ENCODE measurements around the gene DBH. TPM values are rescaled to one million over a fixed set of nuclear protein-coding genes. Genes with fewer than 3 reads are reported as not detected.

The DBH gene
- total RNA-seq, 1 experiment from 2014 or later: not detected

GRCh38 chr9:133616643-133617405 is 19.3 kb upstream of the DBH start:
- no peak overlapping the region for H3K4me3 ChIP-seq (replicated peaks in 1 of 2; ENCODE audit: low read depth in 1 of 2, low read length in 2 of 2)
- H2AFZ ChIP-seq (ENCODE audit: low read depth, low read length, poor library complexity, severe bottlenecking): no peak overlapping the region
- H3K9me3 ChIP-seq (ENCODE audit: control insufficient read depth in 1 of 2, insufficient read depth in 1 of 2, low read depth in 1 of 2, low read length in 2 of 2): no peaks in the 10 kb centered on the region
- H3K9ac ChIP-seq (ENCODE audit: low read length): no peak overlapping the region
- RAD21 ChIA-PET (ENCODE audit: low non-redundant PET in 1 of 2, low total read pairs in 2 of 2, uncharacterized antibody in 2 of 2, unreplicated experiment in 2 of 2): no interaction called here
- H3K4me2 ChIP-seq (ENCODE audit: low read length): no peak overlapping the region
- intact Hi-C loops (cut with micrococcal nuclease): no loop called here
- POLR2A ChIA-PET: no interaction called here
- H3K27ac ChIP-seq (ENCODE audit: low read depth, low read length): no peak overlapping the region
- no peaks in the 10 kb centered on the region for H3K9me2 ChIP-seq (ENCODE audit: insufficient read depth)
- BruUV-seq (replicated peaks): no TSS peak
- H3K79me2 ChIP-seq (ENCODE audit: insufficient read depth, low read length): no peaks in the 10 kb centered on the region
- CTCF ChIA-PET: no interaction called here
- no peaks in the 10 kb centered on the region for H3K36me3 ChIP-seq (ENCODE audit: control insufficient read depth in 1 of 2, insufficient read depth in 2 of 2, low read length in 2 of 2)
- peaks cover 91% of the 10 kb centered on the region for H3K27me3 ChIP-seq (ENCODE audit: insufficient read depth, low read length)
- no peaks in the 10 kb centered on the region for H3K4me1 ChIP-seq (ENCODE audit: control insufficient read depth in 1 of 2, insufficient read depth in 2 of 2, low read length in 2 of 2)
- DNase-seq (ENCODE audit: low read depth, low spot score): no peak
- TF ChIP-seq EGR1 (IDR thresholded peaks at IDR 0.05; ENCODE audit: low read depth) (no peak), ZFX (IDR thresholded peaks at IDR 0.05) (no peak), POLR2AphosphoS5 (IDR thresholded peaks at IDR 0.05; ENCODE audit: low read depth, low read length) (no peak), CEBPB (IDR thresholded peaks at IDR 0.05; ENCODE audit: low read depth) (no peak), EZH2 (IDR thresholded peaks at IDR 0.05) (no peak), TCF7L2 (IDR thresholded peaks at IDR 0.05; ENCODE audit: borderline replicate concordance, extremely low read depth, insufficient read depth, insufficient read length) (no peak), FOSL1 (IDR thresholded peaks at IDR 0.05; ENCODE audit: low read depth) (no peak), CBX3 (IDR thresholded peaks at IDR 0.05; ENCODE audit: low read depth) (no peak), YY1 (IDR thresholded peaks at IDR 0.05; ENCODE audit: extremely low read depth, insufficient replicate concordance, low read depth, low read length) (no peak), SIN3A (IDR thresholded peaks at IDR 0.05; ENCODE audit: low read depth) (no peak), SRF (IDR thresholded peaks at IDR 0.05; ENCODE audit: low read depth) (no peak), ZNF274 (IDR thresholded peaks at IDR 0.05; ENCODE audit: low read depth, low read length) (no peak), POLR2A (IDR thresholded peaks at IDR 0.05; ENCODE audit: borderline replicate concordance, extremely low read depth, insufficient read depth, insufficient read length) (no peak), RAD21 (IDR thresholded peaks at IDR 0.05; ENCODE audit: low read depth) (no peak), ATF3 (IDR thresholded peaks at IDR 0.05) (no peak), JUND (IDR thresholded peaks at IDR 0.05) (no peak), ELF1 (IDR thresholded peaks at IDR 0.05; ENCODE audit: borderline replicate concordance, low read depth) (no peak), EZH2phosphoT487 (IDR thresholded peaks at IDR 0.05; ENCODE audit: borderline replicate concordance) (no peak)
- TF ChIP-seq, protein P1, sequence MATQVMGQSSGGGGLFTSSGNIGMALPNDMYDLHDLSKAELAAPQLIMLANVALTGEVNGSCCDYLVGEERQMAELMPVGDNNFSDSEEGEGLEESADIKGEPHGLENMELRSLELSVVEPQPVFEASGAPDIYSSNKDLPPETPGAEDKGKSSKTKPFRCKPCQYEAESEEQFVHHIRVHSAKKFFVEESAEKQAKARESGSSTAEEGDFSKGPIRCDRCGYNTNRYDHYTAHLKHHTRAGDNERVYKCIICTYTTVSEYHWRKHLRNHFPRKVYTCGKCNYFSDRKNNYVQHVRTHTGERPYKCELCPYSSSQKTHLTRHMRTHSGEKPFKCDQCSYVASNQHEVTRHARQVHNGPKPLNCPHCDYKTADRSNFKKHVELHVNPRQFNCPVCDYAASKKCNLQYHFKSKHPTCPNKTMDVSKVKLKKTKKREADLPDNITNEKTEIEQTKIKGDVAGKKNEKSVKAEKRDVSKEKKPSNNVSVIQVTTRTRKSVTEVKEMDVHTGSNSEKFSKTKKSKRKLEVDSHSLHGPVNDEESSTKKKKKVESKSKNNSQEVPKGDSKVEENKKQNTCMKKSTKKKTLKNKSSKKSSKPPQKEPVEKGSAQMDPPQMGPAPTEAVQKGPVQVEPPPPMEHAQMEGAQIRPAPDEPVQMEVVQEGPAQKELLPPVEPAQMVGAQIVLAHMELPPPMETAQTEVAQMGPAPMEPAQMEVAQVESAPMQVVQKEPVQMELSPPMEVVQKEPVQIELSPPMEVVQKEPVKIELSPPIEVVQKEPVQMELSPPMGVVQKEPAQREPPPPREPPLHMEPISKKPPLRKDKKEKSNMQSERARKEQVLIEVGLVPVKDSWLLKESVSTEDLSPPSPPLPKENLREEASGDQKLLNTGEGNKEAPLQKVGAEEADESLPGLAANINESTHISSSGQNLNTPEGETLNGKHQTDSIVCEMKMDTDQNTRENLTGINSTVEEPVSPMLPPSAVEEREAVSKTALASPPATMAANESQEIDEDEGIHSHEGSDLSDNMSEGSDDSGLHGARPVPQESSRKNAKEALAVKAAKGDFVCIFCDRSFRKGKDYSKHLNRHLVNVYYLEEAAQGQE (IDR thresholded peaks at IDR 0.05; ENCODE audit: low read depth): no peak
- TF ChIP-seq, protein P2, sequence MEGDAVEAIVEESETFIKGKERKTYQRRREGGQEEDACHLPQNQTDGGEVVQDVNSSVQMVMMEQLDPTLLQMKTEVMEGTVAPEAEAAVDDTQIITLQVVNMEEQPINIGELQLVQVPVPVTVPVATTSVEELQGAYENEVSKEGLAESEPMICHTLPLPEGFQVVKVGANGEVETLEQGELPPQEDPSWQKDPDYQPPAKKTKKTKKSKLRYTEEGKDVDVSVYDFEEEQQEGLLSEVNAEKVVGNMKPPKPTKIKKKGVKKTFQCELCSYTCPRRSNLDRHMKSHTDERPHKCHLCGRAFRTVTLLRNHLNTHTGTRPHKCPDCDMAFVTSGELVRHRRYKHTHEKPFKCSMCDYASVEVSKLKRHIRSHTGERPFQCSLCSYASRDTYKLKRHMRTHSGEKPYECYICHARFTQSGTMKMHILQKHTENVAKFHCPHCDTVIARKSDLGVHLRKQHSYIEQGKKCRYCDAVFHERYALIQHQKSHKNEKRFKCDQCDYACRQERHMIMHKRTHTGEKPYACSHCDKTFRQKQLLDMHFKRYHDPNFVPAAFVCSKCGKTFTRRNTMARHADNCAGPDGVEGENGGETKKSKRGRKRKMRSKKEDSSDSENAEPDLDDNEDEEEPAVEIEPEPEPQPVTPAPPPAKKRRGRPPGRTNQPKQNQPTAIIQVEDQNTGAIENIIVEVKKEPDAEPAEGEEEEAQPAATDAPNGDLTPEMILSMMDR (IDR thresholded peaks at IDR 0.05 in 2 of 3, conservative IDR thresholded peaks at IDR 0.05 in 1 of 3; ENCODE audit: borderline replicate concordance in 1 of 3, insufficient read depth in 1 of 3, low read depth in 2 of 3, low read length in 2 of 3): no peak
- H4K20me1 ChIP-seq (ENCODE audit: insufficient read depth): no peaks in the 10 kb centered on the region
- no peak for ATAC-seq
